Measurements from ENCODE around the gene PCF11. TPM values are rescaled to one million over a fixed set of nuclear protein-coding genes. Genes with fewer than 3 reads are reported as not detected.

Gene PCF11
- polyA plus RNA-seq, 2 of the 4 experiments (the other 2 are of a cell fraction), result 24.7 to 42.3 TPM

- TF ChIP-seq POLR2AphosphoS2 (conservative IDR thresholded peaks at IDR 0.05; ENCODE audit: low read length) (no peak), EHF (CRISPR knock-in tag; IDR thresholded peaks at IDR 0.05) (no peak), MYC (IDR thresholded peaks at IDR 0.05; ENCODE audit: borderline replicate concordance, low read length) (no peak), ESRRA (IDR thresholded peaks at IDR 0.05; ENCODE audit: borderline replicate concordance, low read length) (no peak), BHLHE40 (IDR thresholded peaks at IDR 0.05; ENCODE audit: low read depth, low read length) (no peak), MAFK (IDR thresholded peaks at IDR 0.05; ENCODE audit: partially characterized antibody) (no peak), TP53 (CRISPR knock-in tag; IDR thresholded peaks at IDR 0.05) (no peak), ZSCAN20 (CRISPR knock-in tag; IDR thresholded peaks at IDR 0.05) (no peak)
- TF ChIP-seq, protein P1, sequence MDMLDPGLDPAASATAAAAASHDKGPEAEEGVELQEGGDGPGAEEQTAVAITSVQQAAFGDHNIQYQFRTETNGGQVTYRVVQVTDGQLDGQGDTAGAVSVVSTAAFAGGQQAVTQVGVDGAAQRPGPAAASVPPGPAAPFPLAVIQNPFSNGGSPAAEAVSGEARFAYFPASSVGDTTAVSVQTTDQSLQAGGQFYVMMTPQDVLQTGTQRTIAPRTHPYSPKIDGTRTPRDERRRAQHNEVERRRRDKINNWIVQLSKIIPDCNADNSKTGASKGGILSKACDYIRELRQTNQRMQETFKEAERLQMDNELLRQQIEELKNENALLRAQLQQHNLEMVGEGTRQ (IDR thresholded peaks at IDR 0.05), result no peak
Measured at GRCh38 chr11:83235825-83236224, 78.9 kb downstream of the PCF11 start (continued).

Small RNA genes lying within 50 kb of the gene (small RNA-seq; reads per million reads assigned to genes)
- gene AP000873.5, result 0 reads per million in 6 experiments

Other genes starting within 250 kb of the PCF11 start
- 6.2 and 7.0 TPM in 2 replicates for gene RAB30, start 85.2 kb upstream of the PCF11 start, polyA plus RNA-seq (2011; rRNA removed)
- gene RAB30, start 85.2 kb upstream of the PCF11 start, polyA plus RNA-seq (2017; fragmentation: RNase III; extraction: RNeasy Plus Mini Kit Qiagen cat#74134 plus additional on column Dnase treatment), result 3.9 to 4.7 TPM (median 4.2 TPM) in 3 replicates
- gene ANKRD42, start 36.6 kb downstream of the PCF11 start, polyA plus RNA-seq (2011; rRNA removed), result 10.9 and 13.2 TPM in 2 replicates
- gene ANKRD42, start 36.6 kb downstream of the PCF11 start, polyA plus RNA-seq (2017; fragmentation: RNase III; extraction: RNeasy Plus Mini Kit Qiagen cat#74134 plus additional on column Dnase treatment), result 9.1 to 11.0 TPM (median 10.9 TPM) in 3 replicates
- 57.4 and 80.5 TPM in 2 replicates for gene CCDC90B, start 129.2 kb downstream of the PCF11 start, polyA plus RNA-seq (2011; rRNA removed)
- gene CCDC90B, start 129.2 kb downstream of the PCF11 start, polyA plus RNA-seq (2017; fragmentation: RNase III; extraction: RNeasy Plus Mini Kit Qiagen cat#74134 plus additional on column Dnase treatment), result 63.7 to 65.9 TPM (median 65.5 TPM) in 3 replicates